K562 (cell line): ENCODE data around the gene THAP5. TPM values are rescaled to one million over a fixed set of nuclear protein-coding genes. Genes with fewer than 3 reads are reported as not detected.

Source experiments
- EWSR1 ChIP-seq: fragments of 450-650 bp; IDR thresholded peaks from 2 replicates; pipeline ENCODE4 v1.6.1; 2018; ENCODE audit warnings: borderline replicate concordance, mild to moderate bottlenecking, low read depth, moderate library complexity; ENCODE audit not compliant: partially characterized antibody
- FOXJ2 ChIP-seq: fragments of 200-800 bp; sonication (Bioruptor generic); IDR thresholded peaks from 2 replicates; pipeline ENCODE4 v1.6.1; 2016; ENCODE audit warnings: missing genetic modification characterization, missing compliant biosample characterization
- GATAD2B ChIP-seq: fragments of 450-650 bp; IDR thresholded peaks from 2 replicates; pipeline ENCODE4 v1.6.1; 2017; ENCODE audit warnings: mild to moderate bottlenecking, borderline replicate concordance
- NR2C2 ChIP-seq, 2 experiments: fragments of 200-800 bp in 1 of 2; sonication (Bioruptor generic) in 1 of 2; sonication (generic) in 1 of 2; formaldehyde crosslinking in 1 of 2; IDR thresholded peaks; 2 replicates each; pipeline versions ENCODE4 v1.6.1 to v1.8.0; 2016 to 2022; ENCODE audit warnings: mild to moderate bottlenecking in 1 of 2, missing compliant biosample characterization in 1 of 2, missing genetic modification characterization in 1 of 2, missing genetic modification reagents in 1 of 2
- POLR2G ChIP-seq: fragments of 200-400 bp; formaldehyde crosslinking; IDR thresholded peaks from 2 replicates; pipeline ENCODE4 v1.6.1; 2017; ENCODE audit warnings: low read depth, mild to moderate bottlenecking, antibody characterized with exemption, low read length, moderate library complexity
- SMAD2 ChIP-seq: fragments of 150-350 bp; IDR thresholded peaks from 2 replicates; pipeline ENCODE4 v1.6.1; 2014; ENCODE audit warnings: low read depth, mild to moderate bottlenecking, low read length
- SPI1 ChIP-seq: IDR thresholded peaks from 2 replicates; pipeline ENCODE4 v1.6.1; 2011; ENCODE audit warnings: low read depth, low read length, control low read depth, borderline replicate concordance
- SRF ChIP-seq, 2 experiments: fragments of 250-450, 450-650 bp in 1 of 2; sonication (Bioruptor Pico) in 1 of 2; sonication (generic) in 1 of 2; formaldehyde crosslinking; IDR thresholded peaks; 2 replicates each; pipeline versions ENCODE4 v1.5.0 to v1.5.1; 2020 to 2022; ENCODE audit warnings: mild to moderate bottlenecking in 1 of 2, missing genetic modification reagents in 1 of 2
- ZNF3 ChIP-seq: fragments of 250-450 bp; sonication (Bioruptor Pico); IDR thresholded peaks from 2 replicates; pipeline ENCODE4 v1.5.0; 2021; ENCODE audit warnings: mild to moderate bottlenecking, moderate library complexity
- ZNF354B ChIP-seq: fragments of 250-450 bp; sonication (Bioruptor Pico); IDR thresholded peaks from 2 replicates; pipeline ENCODE4 v1.4.0; 2020
- ZNF76 ChIP-seq: fragments of 250-450 bp; sonication (Bioruptor Pico); IDR thresholded peaks from 2 replicates; pipeline ENCODE4 v1.4.0; 2020; ENCODE audit warnings: mild to moderate bottlenecking, moderate library complexity, borderline replicate concordance
- polyA plus RNA-seq, 8 experiments: library from polyadenylated mRNA; depleted of rRNA in 4 of 8; stranded (reverse) in 5 of 8; unstranded in 3 of 8; fragments of >200 nt; fragmentation: Nextera tagmentation in 2 of 8; fragmentation: Illumina TruSeq in 1 of 8; extraction: Ambion mirVana in 2 of 8; extraction: Trizol in 1 of 8; gene quantifications; 2 replicates each; pipeline versions ENCODE4 v1.2.1 to v1.2.3, GENCODE V29; 2011 to 2014; ENCODE audit warnings: inconsistent platforms in 1 of 8, missing spikeins in 1 of 8
- total RNA-seq, 7 experiments: library from RNA; depleted of rRNA in 6 of 7; stranded (reverse); fragments of >200 nt in 6 of 7; fragmentation: Illumina TruSeq in 2 of 7; extraction: Trizol in 2 of 7; gene quantifications; 2 replicates each; pipeline versions ENCODE4 v1.2.1 to v1.2.3, GENCODE V29; 2011 to 2021; ENCODE audit warnings: low replicate concordance in 1 of 7
- TF ChIP-seq, protein P1 (sequence below): fragments of 250-450 bp; sonication (Bioruptor Pico); IDR thresholded peaks from 2 replicates; pipeline ENCODE4 v1.8.0; 2022; ENCODE audit warnings: moderate library complexity, mild to moderate bottlenecking, inconsistent platforms
- TF ChIP-seq, protein P2 (sequence below): sonication (generic); formaldehyde crosslinking; IDR thresholded peaks from 2 replicates; pipeline ENCODE4 v1.8.1; 2022; ENCODE audit warnings: missing genetic modification reagents
- TF ChIP-seq, protein P3 (sequence below): sonication (generic); formaldehyde crosslinking; IDR thresholded peaks from 2 replicates; pipeline ENCODE4 v1.9.0; 2022; ENCODE audit warnings: mild to moderate bottlenecking, missing genetic modification reagents
- TF ChIP-seq, protein P4 (sequence below), 2 experiments: fragments of 150-350 bp in 1 of 2; IDR thresholded peaks; 2 replicates each; pipeline ENCODE4 v1.6.1; 2012 to 2016; ENCODE audit warnings: low read depth in 2 of 2, low read length in 2 of 2, mild to moderate bottlenecking in 1 of 2, moderate library complexity in 1 of 2
- TF ChIP-seq, protein P5 (sequence below): sonication (generic); formaldehyde crosslinking; IDR thresholded peaks from 2 replicates; pipeline ENCODE4 v1.5.0; 2020; ENCODE audit warnings: missing genetic modification reagents
- TF ChIP-seq, protein P6 (sequence below): sonication (generic); formaldehyde crosslinking; IDR thresholded peaks from 2 replicates; pipeline ENCODE4 v1.8.1; 2022; ENCODE audit warnings: missing genetic modification reagents

THAP5 gene
- total and polyA plus RNA-seq, 9 of the 15 experiments (the other 6 are each of a cell fraction or from before 2014, with no cell fraction given), result 16.5 to 58.1 (median 28.2) TPM

DNA sequence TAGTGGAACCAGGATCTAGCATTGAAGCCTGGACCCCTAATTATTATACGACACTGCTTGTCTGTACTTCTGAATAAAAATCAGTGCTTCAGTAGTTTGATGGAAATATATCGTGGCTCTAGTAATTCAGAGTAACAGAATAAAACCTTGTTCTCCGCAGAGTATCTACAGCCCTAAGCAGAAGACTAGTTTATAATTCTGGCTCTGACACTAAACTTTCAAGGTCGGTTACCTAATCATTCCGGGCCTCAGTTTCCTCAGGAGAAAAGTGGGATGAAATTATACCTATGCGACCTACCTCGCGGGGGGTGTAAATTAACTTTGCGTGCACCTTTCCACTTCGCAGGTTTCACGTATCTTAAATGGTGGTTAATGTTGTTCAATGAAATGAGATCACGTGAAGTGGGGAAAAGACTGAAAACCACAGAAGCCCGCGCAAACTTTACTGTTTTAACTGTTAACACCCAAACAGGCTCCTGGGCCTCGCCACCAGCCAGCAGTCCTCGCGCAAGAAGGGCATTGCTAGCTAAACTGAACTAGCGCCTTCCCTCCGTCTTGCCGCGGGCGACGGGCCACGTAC, 615 bp downstream of the THAP5 start (continued):
- TF ChIP-seq, protein P1, sequence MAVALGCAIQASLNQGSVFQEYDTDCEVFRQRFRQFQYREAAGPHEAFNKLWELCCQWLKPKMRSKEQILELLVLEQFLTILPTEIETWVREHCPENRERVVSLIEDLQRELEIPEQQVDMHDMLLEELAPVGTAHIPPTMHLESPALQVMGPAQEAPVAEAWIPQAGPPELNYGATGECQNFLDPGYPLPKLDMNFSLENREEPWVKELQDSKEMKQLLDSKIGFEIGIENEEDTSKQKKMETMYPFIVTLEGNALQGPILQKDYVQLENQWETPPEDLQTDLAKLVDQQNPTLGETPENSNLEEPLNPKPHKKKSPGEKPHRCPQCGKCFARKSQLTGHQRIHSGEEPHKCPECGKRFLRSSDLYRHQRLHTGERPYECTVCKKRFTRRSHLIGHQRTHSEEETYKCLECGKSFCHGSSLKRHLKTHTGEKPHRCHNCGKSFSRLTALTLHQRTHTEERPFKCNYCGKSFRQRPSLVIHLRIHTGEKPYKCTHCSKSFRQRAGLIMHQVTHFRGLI (CRISPR knock-in tag), result no peak
- TF ChIP-seq, protein P2, sequence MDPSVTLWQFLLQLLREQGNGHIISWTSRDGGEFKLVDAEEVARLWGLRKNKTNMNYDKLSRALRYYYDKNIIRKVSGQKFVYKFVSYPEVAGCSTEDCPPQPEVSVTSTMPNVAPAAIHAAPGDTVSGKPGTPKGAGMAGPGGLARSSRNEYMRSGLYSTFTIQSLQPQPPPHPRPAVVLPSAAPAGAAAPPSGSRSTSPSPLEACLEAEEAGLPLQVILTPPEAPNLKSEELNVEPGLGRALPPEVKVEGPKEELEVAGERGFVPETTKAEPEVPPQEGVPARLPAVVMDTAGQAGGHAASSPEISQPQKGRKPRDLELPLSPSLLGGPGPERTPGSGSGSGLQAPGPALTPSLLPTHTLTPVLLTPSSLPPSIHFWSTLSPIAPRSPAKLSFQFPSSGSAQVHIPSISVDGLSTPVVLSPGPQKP (CRISPR knock-in tag), result no peak
- no peak for TF ChIP-seq ZNF354B (CRISPR knock-in tag)
- TF ChIP-seq ZNF76 (CRISPR knock-in tag), result peak; percentile 57; the same call in 1 of the 2 replicates
- TF ChIP-seq, protein P3, sequence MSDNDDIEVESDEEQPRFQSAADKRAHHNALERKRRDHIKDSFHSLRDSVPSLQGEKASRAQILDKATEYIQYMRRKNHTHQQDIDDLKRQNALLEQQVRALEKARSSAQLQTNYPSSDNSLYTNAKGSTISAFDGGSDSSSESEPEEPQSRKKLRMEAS (CRISPR knock-in tag), result no peak
- no peak for TF ChIP-seq FOXJ2 (tag)
- TF ChIP-seq EWSR1, result no peak
- TF ChIP-seq GATAD2B, result no peak; the same call in 1 of the 2 replicates
- TF ChIP-seq SMAD2, result no peak
- TF ChIP-seq SPI1, result no peak
- no peak for TF ChIP-seq POLR2G
- no peak for TF ChIP-seq SRF (CRISPR knock-in tag; IDR thresholded peaks at IDR 0.05)
- TF ChIP-seq, protein P4, sequence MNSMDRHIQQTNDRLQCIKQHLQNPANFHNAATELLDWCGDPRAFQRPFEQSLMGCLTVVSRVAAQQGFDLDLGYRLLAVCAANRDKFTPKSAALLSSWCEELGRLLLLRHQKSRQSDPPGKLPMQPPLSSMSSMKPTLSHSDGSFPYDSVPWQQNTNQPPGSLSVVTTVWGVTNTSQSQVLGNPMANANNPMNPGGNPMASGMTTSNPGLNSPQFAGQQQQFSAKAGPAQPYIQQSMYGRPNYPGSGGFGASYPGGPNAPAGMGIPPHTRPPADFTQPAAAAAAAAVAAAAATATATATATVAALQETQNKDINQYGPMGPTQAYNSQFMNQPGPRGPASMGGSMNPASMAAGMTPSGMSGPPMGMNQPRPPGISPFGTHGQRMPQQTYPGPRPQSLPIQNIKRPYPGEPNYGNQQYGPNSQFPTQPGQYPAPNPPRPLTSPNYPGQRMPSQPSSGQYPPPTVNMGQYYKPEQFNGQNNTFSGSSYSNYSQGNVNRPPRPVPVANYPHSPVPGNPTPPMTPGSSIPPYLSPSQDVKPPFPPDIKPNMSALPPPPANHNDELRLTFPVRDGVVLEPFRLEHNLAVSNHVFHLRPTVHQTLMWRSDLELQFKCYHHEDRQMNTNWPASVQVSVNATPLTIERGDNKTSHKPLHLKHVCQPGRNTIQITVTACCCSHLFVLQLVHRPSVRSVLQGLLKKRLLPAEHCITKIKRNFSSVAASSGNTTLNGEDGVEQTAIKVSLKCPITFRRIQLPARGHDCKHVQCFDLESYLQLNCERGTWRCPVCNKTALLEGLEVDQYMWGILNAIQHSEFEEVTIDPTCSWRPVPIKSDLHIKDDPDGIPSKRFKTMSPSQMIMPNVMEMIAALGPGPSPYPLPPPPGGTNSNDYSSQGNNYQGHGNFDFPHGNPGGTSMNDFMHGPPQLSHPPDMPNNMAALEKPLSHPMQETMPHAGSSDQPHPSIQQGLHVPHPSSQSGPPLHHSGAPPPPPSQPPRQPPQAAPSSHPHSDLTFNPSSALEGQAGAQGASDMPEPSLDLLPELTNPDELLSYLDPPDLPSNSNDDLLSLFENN (IDR thresholded peaks at IDR 0.05; ENCODE audit: low read depth in 2 of 2, low read length in 2 of 2), result no peak
- TF ChIP-seq, protein P5, sequence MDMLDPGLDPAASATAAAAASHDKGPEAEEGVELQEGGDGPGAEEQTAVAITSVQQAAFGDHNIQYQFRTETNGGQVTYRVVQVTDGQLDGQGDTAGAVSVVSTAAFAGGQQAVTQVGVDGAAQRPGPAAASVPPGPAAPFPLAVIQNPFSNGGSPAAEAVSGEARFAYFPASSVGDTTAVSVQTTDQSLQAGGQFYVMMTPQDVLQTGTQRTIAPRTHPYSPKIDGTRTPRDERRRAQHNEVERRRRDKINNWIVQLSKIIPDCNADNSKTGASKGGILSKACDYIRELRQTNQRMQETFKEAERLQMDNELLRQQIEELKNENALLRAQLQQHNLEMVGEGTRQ (CRISPR knock-in tag), result peak; percentile 77
- TF ChIP-seq, protein P6, sequence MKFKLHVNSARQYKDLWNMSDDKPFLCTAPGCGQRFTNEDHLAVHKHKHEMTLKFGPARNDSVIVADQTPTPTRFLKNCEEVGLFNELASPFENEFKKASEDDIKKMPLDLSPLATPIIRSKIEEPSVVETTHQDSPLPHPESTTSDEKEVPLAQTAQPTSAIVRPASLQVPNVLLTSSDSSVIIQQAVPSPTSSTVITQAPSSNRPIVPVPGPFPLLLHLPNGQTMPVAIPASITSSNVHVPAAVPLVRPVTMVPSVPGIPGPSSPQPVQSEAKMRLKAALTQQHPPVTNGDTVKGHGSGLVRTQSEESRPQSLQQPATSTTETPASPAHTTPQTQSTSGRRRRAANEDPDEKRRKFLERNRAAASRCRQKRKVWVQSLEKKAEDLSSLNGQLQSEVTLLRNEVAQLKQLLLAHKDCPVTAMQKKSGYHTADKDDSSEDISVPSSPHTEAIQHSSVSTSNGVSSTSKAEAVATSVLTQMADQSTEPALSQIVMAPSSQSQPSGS (CRISPR knock-in tag), result no peak
- no peak for TF ChIP-seq ZNF3 (CRISPR knock-in tag)
- peak; percentile 32; the same call in 1 of the 2 replicates for TF ChIP-seq NR2C2 (CRISPR knock-in tag; IDR thresholded peaks at IDR 0.05)
- no peak for TF ChIP-seq NR2C2 (tag; IDR thresholded peaks at IDR 0.05)
